H9 (cell line): Measurements from ENCODE around the gene MZB1. TPM values are rescaled to one million over a fixed set of nuclear protein-coding genes. Genes with fewer than 3 reads are reported as not detected.

Experiments
- DNase-seq: peaks from one replicate; pipeline ENCODE4 v3.0.0-alpha.2; 2017
- H2AFZ ChIP-seq: one replicate; pipeline ENCODE4 v1.6.1; 2013; ENCODE audit warnings: mild to moderate bottlenecking, low read length, control low read depth, moderate library complexity
- H2AK5ac ChIP-seq: 2 replicates; pipeline ENCODE4 v1.6.1; 2013; ENCODE audit warnings: low read length, control low read depth, mixed read lengths; ENCODE audit not compliant: insufficient read length
- H2BK120ac ChIP-seq: one replicate; pipeline ENCODE4 v1.6.1; 2013; ENCODE audit warnings: low read depth, mild to moderate bottlenecking, low read length, control low read depth, inconsistent platforms; ENCODE audit not compliant: poor library complexity, severe bottlenecking
- H2BK12ac ChIP-seq: 2 replicates; pipeline ENCODE4 v1.6.1; 2013; ENCODE audit warnings: low read length, control low read depth, mixed read lengths, low read depth; ENCODE audit not compliant: insufficient read length
- H2BK15ac ChIP-seq: 2 replicates; pipeline ENCODE4 v1.6.1; 2013; ENCODE audit warnings: low read depth, low read length, control low read depth
- H2BK20ac ChIP-seq: one replicate; pipeline ENCODE4 v1.6.1; 2013; ENCODE audit warnings: low read depth, mild to moderate bottlenecking, low read length, control low read depth, inconsistent platforms; ENCODE audit not compliant: poor library complexity, severe bottlenecking
- H2BK5ac ChIP-seq: 2 replicates; pipeline ENCODE4 v1.6.1; 2013; ENCODE audit warnings: low read length, control low read depth, mixed read lengths; ENCODE audit not compliant: insufficient read length
- H3K14ac ChIP-seq: 2 replicates; pipeline ENCODE4 v1.6.1; 2013; ENCODE audit warnings: low read length, control low read depth; ENCODE audit not compliant: insufficient read depth
- H3K18ac ChIP-seq: 2 replicates; pipeline ENCODE4 v1.6.1; 2013; ENCODE audit warnings: low read depth, mild to moderate bottlenecking, mixed read lengths, low read length, control low read depth; ENCODE audit not compliant: insufficient read length
- H3K23ac ChIP-seq: 2 replicates; pipeline ENCODE4 v1.6.1; 2013; ENCODE audit warnings: low read length, control low read depth, mixed read lengths, low read depth; ENCODE audit not compliant: insufficient read length
- H3K23me2 ChIP-seq: 2 replicates; pipeline ENCODE4 v1.6.1; 2013; ENCODE audit warnings: low read depth, mild to moderate bottlenecking, mixed read lengths, low read length, control low read depth; ENCODE audit not compliant: insufficient read length, poor library complexity, severe bottlenecking
- H3K27ac ChIP-seq: 2 replicates; pipeline ENCODE4 v1.5.1; 2013; ENCODE audit warnings: low read length, control low read depth, mixed read lengths, low read depth; ENCODE audit not compliant: insufficient read length
- H3K27me3 ChIP-seq: 2 replicates; pipeline ENCODE4 v1.6.1; 2013; ENCODE audit warnings: low read length, control low read depth, inconsistent platforms; ENCODE audit not compliant: insufficient read depth
- H3K4ac ChIP-seq: 2 replicates; pipeline ENCODE4 v1.6.1; 2013; ENCODE audit warnings: low read depth, mild to moderate bottlenecking, control low read depth, inconsistent platforms, low read length, moderate library complexity
- H3K4me1 ChIP-seq: 2 replicates; pipeline ENCODE4 v1.6.1; 2013; ENCODE audit warnings: low read length, control low read depth, inconsistent platforms; ENCODE audit not compliant: insufficient read depth
- H3K4me2 ChIP-seq: 2 replicates; pipeline ENCODE4 v1.6.1; 2013; ENCODE audit warnings: low read length, control low read depth, mixed read lengths; ENCODE audit not compliant: insufficient read length, insufficient read depth
- H3K56ac ChIP-seq: 2 replicates; pipeline ENCODE4 v1.6.1; 2013; ENCODE audit warnings: low read depth, mild to moderate bottlenecking, mixed read lengths, low read length, control low read depth; ENCODE audit not compliant: insufficient read length
- H3K79me1 ChIP-seq: 2 replicates; pipeline ENCODE4 v1.6.1; 2013; ENCODE audit warnings: low read depth, mild to moderate bottlenecking, moderate library complexity, low read length, control low read depth, inconsistent platforms; ENCODE audit not compliant: insufficient read depth, poor library complexity, severe bottlenecking
- H3K79me2 ChIP-seq: 2 replicates; pipeline ENCODE4 v1.6.1; 2013; ENCODE audit warnings: low read length, control low read depth, inconsistent platforms; ENCODE audit not compliant: insufficient read depth
- H3K9ac ChIP-seq: 2 replicates; pipeline ENCODE4 v1.6.1; 2013; ENCODE audit warnings: low read length, control low read depth, mixed read lengths; ENCODE audit not compliant: insufficient read length; ENCODE audit errors: extremely low read depth
- H3K9me3 ChIP-seq: one replicate; pipeline ENCODE4 v1.6.1; 2013; ENCODE audit warnings: low read depth, low read length, inconsistent platforms; ENCODE audit not compliant: control insufficient read depth
- H3T11ph ChIP-seq: one replicate; pipeline ENCODE4 v1.6.1; 2013; ENCODE audit warnings: mild to moderate bottlenecking, low read length, control low read depth, inconsistent platforms
- H4K20me1 ChIP-seq: one replicate; pipeline ENCODE4 v1.6.1; 2013; ENCODE audit not compliant: control insufficient read depth, insufficient read length, insufficient read depth
- H4K5ac ChIP-seq: 2 replicates; pipeline ENCODE4 v1.6.1; 2013; ENCODE audit warnings: low read depth, mild to moderate bottlenecking, mixed read lengths, low read length, control low read depth; ENCODE audit not compliant: insufficient read length
- H4K8ac ChIP-seq: replicated peaks from 2 replicates; pipeline ENCODE4 v1.6.1; 2013; ENCODE audit warnings: low read length, control low read depth, mixed read lengths, low read depth; ENCODE audit not compliant: insufficient read length
- H4K91ac ChIP-seq: 2 replicates; pipeline ENCODE4 v1.6.1; 2013; ENCODE audit warnings: low read depth, mild to moderate bottlenecking, moderate library complexity, mixed read lengths, low read length, control low read depth; ENCODE audit not compliant: insufficient read length
- H3K27ac Mint-ChIP-seq, 3 experiments: 2 replicates in 2 of 3; 3 replicates in 1 of 3; pipeline ENCODE4 v1.8.0; 2020 to 2021; ENCODE audit warnings: mixed read lengths in 3 of 3, mild to moderate bottlenecking in 1 of 3, moderate library complexity in 1 of 3
- H3K27me3 Mint-ChIP-seq: 2 replicates; pipeline ENCODE4 v1.8.0; 2021; ENCODE audit warnings: low read depth, mild to moderate bottlenecking, moderate library complexity, mixed read lengths
- H3K36me3 Mint-ChIP-seq, 3 experiments: 2 replicates in 2 of 3; 3 replicates in 1 of 3; pipeline ENCODE4 v1.8.0; 2020 to 2021; ENCODE audit warnings: low read depth in 3 of 3, mixed read lengths in 3 of 3; ENCODE audit not compliant: insufficient read depth in 1 of 3
- H3K4me1 Mint-ChIP-seq, 2 experiments: 2 replicates each; pipeline ENCODE4 v1.8.0; 2020; ENCODE audit warnings: mixed read lengths in 2 of 2
- H3K4me3 Mint-ChIP-seq, 2 experiments: 2 replicates in 1 of 2; 3 replicates in 1 of 2; pipeline ENCODE4 v1.8.0; 2020 to 2021; ENCODE audit warnings: mild to moderate bottlenecking in 2 of 2, mixed read lengths in 2 of 2, moderate library complexity in 1 of 2
- H3K9me3 Mint-ChIP-seq, 2 experiments: 2 replicates in 1 of 2; 3 replicates in 1 of 2; pipeline ENCODE4 v1.8.0; 2020; ENCODE audit warnings: mild to moderate bottlenecking in 2 of 2, mixed read lengths in 2 of 2, moderate library complexity in 1 of 2
- CTCF ChIP-seq: fragments of 200-600 bp; sonication (generic); conservative IDR thresholded peaks from 3 replicates; pipeline ENCODE4 v1.8.0; 2021; ENCODE audit warnings: antibody characterized with exemption, mild to moderate bottlenecking
- WGBS: extraction: QIAGEN DNeasy Blood & Tissue Kit; methylation state at CpG from one replicate; pipeline ENCODE4 v1.1.7; 2013; ENCODE audit warnings: missing lambda C conversion rate, low lambda C conversion rate, mixed read lengths; ENCODE audit not compliant: insufficient read length; ENCODE audit errors: extremely low coverage; 5-methylcytosine and 5-hydroxymethylcytosine counted together
- total RNA-seq: library from RNA; stranded (reverse); gene quantifications from 2 replicates; pipeline ENCODE4 v1.2.1, GENCODE V29; 2021

MZB1 gene
- total RNA-seq, 1 experiment from 2014 or later = 0.31 TPM

- TF ChIP-seq CTCF = no peak
- H2BK20ac ChIP-seq = no peak overlapping the region
- H3K4me2 ChIP-seq = no peak overlapping the region
- no CpG with 5 or more reads among the region's 8 CpGs for WGBS
- no peak overlapping the region for H3K9ac ChIP-seq
- H3K79me1 ChIP-seq = no peaks in the 10 kb centered on the region
- H3K27me3 ChIP-seq = no peaks in the 10 kb centered on the region
- H2BK12ac ChIP-seq = no peak overlapping the region
- no peak overlapping the region for H3K23ac ChIP-seq
- no peak overlapping the region for H4K5ac ChIP-seq
- no peaks in the 10 kb centered on the region for H3K9me3 Mint-ChIP-seq
- H3K36me3 Mint-ChIP-seq = peaks cover 0 to 46% (median 32%) of the 10 kb centered on the region in 3 experiments; a peak in 5 of 7 replicates
- H3K4me1 ChIP-seq = no peaks in the 10 kb centered on the region
- H2BK5ac ChIP-seq = no peak overlapping the region
- no peak for DNase-seq
- H3K56ac ChIP-seq = no peak overlapping the region
- H3K14ac ChIP-seq = no peak overlapping the region; the same call in 1 of the 2 replicates
- no peak overlapping the region for H3K27ac Mint-ChIP-seq
- H2AK5ac ChIP-seq = no peak overlapping the region
- H3K18ac ChIP-seq = no peak overlapping the region
- H2AFZ ChIP-seq = no peak overlapping the region
- H3K4me1 Mint-ChIP-seq = peaks cover 14 to 20% of the 10 kb centered on the region in 2 experiments
- no peak overlapping the region for H4K91ac ChIP-seq
- H3K27ac ChIP-seq = no peak overlapping the region
- no peaks in the 10 kb centered on the region for H3K23me2 ChIP-seq
- H3K4ac ChIP-seq = no peak overlapping the region
- no peaks in the 10 kb centered on the region for H4K20me1 ChIP-seq
- no peak overlapping the region for H3T11ph ChIP-seq
- H3K9me3 ChIP-seq = no peaks in the 10 kb centered on the region
- H3K4me3 Mint-ChIP-seq = no peak overlapping the region
- no peaks in the 10 kb centered on the region for H3K79me2 ChIP-seq
- peaks cover 1% of the 10 kb centered on the region for H3K27me3 Mint-ChIP-seq
- H2BK15ac ChIP-seq = no peak overlapping the region
- H4K8ac ChIP-seq = no peak overlapping the region
- H2BK120ac ChIP-seq = no peak overlapping the region
Observed at GRCh38 chr5:139415221-139415861, 25.6 kb upstream of the MZB1 start.
